Calu3 (cell line): ENCODE measurements around the gene PROM2. TPM values are rescaled to one million over a fixed set of nuclear protein-coding genes. Genes with fewer than 3 reads are reported as not detected.
"Not testable (repeated sequence)": the region's sequence is repeated elsewhere in the genome, so short reads cannot be mapped to it uniquely, and the experiment has no call there.

Experiments
- BruUV-seq: library from RNA; stranded (reverse); fragments of 400-500 nt; replicated peaks from 2 replicates; lab custom pipeline; 2021; lab: Mats Ljungman, UMichigan
- CTCF ChIA-PET: fragments of 300-600 bp; sonication (Branson Sonifier 250); formaldehyde crosslinking; loops from one replicate; lab custom pipeline; 2022; ENCODE audit warnings: antibody characterized with exemption; lab: Charles Lee
- DNase-seq: peaks from one replicate; pipeline ENCODE4 v3.0.0; 2022
- H3K27ac Mint-ChIP-seq: one replicate; pipeline ENCODE4 v1.8.0; 2022; ENCODE audit warnings: mixed read lengths; ENCODE audit not compliant: unreplicated experiment
- H3K27me3 Mint-ChIP-seq: one replicate; pipeline ENCODE4 v1.8.0; 2022; ENCODE audit warnings: mixed read lengths; ENCODE audit not compliant: unreplicated experiment
- H3K36me3 Mint-ChIP-seq: one replicate; pipeline ENCODE4 v1.8.0; 2022; ENCODE audit warnings: mild to moderate bottlenecking, moderate library complexity, mixed read lengths; ENCODE audit not compliant: insufficient read depth, unreplicated experiment
- H3K4me1 Mint-ChIP-seq: one replicate; pipeline ENCODE4 v1.8.0; 2022; ENCODE audit warnings: mild to moderate bottlenecking, low read depth, mixed read lengths; ENCODE audit not compliant: unreplicated experiment
- H3K4me3 Mint-ChIP-seq: one replicate; pipeline ENCODE4 v1.8.0; 2022; ENCODE audit warnings: mild to moderate bottlenecking, low read depth, moderate library complexity, mixed read lengths; ENCODE audit not compliant: unreplicated experiment
- H3K9me3 Mint-ChIP-seq: one replicate; pipeline ENCODE4 v1.8.0; 2022; ENCODE audit warnings: low read depth, mixed read lengths; ENCODE audit not compliant: unreplicated experiment
- CTCF ChIP-seq: fragments of 200-600 bp; IDR thresholded peaks from one replicate; pipeline ENCODE4 v1.8.0; 2022; ENCODE audit warnings: antibody characterized with exemption; ENCODE audit not compliant: unreplicated experiment
- intact Hi-C: fragments of 100-400 bp; cut with micrococcal nuclease; formaldehyde crosslinking; loops from one replicate; pipeline ENCODE4 v1.10.0; 2022; ENCODE audit not compliant: unreplicated experiment
- total RNA-seq: library from RNA; stranded (reverse); gene quantifications from 2 replicates; pipeline ENCODE4 v1.2.3, GENCODE V29; 2022

PROM2 gene
- total RNA-seq, 1 experiment from 2014 or later: 24.7 TPM

DNA sequence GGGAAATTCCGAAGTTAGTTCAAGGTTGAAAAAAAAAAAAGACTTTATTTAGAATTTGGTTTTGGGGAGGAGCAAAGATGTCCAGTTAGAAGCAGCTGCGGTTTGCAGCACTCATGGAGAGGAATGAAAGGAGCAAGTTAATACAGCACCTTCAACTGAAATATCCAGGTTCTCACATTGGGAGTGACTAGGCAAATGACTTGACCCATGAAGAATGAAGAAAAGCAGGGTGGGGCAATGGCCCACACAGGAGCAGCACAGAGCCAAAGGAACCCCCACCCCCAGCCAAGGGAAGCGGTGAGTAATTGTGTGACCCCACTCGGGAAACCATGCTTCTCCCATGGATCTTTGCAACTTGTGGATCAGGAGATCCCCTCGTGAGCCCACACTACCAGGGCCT, 34.2 kb upstream of the PROM2 start:
- intact Hi-C loops: no loop called here
- no peak for DNase-seq
- peaks cover 15% of the 10 kb centered on the region for H3K9me3 Mint-ChIP-seq
- H3K4me1 Mint-ChIP-seq: no peaks in the 10 kb centered on the region
- no peaks in the 10 kb centered on the region for H3K27me3 Mint-ChIP-seq
- TF ChIP-seq CTCF: no peak
- H3K27ac Mint-ChIP-seq: no peak overlapping the region
- no TSS peak for BruUV-seq
- CTCF ChIA-PET: interaction anchor here (2.3 kb wide), 1 partner anchor 8 kb away, joined by 7 read pairs; no protein-coding TSS in a partner anchor
- H3K36me3 Mint-ChIP-seq: no peaks in the 10 kb centered on the region
- H3K4me3 Mint-ChIP-seq: no peak overlapping the region

DNA sequence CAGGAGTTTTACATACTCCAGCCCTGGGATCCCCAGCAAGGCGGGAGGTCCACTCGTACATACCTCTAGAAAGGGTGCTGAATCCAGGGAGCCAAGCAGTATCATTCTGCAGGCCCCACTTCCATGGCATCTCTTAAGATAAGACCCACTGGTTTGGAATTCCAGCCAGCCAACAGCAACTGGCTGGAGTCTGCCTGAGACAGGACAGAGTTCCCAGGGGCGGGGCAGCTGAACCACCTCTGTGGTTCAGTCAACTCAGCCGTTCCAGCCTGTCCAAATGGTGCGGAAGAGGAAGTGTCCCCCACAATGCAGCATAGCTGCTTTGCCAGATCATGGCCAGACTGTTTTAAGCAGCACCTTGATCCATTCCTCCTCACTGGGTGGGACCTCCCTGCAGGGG, 33.7 kb upstream of the PROM2 start:
- Mint-ChIP-seq H3K27ac (no peak overlapping the region), H3K4me3 (no peak overlapping the region), H3K36me3 (no peaks in the 10 kb centered on the region), H3K9me3 (peaks cover 15% of the 10 kb centered on the region), H3K4me1 (no peaks in the 10 kb centered on the region), H3K27me3 (no peaks in the 10 kb centered on the region)
- CTCF ChIA-PET: interaction anchor here (2.3 kb wide), 1 partner anchor 9 kb away, joined by 7 read pairs; no protein-coding TSS in a partner anchor
- BruUV-seq: no TSS peak
- no peak for TF ChIP-seq CTCF
- intact Hi-C loops: no loop called here
- DNase-seq: no peak

DNA sequence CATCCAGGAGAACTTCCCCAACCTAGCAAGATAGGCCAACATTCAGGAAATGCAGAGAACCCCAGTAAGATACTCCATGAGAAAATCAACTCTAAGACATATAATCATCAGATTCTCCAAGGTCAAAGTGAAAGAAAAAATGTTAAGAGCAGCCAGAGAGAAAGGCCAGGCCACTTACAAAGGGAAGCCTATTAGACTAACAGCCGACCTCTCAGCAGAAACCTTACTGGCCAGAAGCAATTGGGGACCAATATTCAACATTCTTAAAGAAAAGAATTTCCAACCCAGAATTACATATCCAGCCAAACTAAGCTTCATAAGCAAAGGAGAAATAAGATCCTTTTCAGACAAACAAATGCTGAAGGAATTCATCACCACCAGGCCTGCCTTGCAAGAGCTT, 32.2 kb upstream of the PROM2 start:
- DNase-seq, H3K36me3 Mint-ChIP-seq, H3K27me3 Mint-ChIP-seq, H3K27ac Mint-ChIP-seq, H3K4me3 Mint-ChIP-seq, intact Hi-C loops, H3K4me1 Mint-ChIP-seq, BruUV-seq: not testable (repeated sequence)
- peaks cover 15% of the 10 kb centered on the region for H3K9me3 Mint-ChIP-seq
- CTCF ChIA-PET: interaction anchor here (0.6 to 2.3 kb wide), 2 partner anchors 10 to 24 kb away, joined by 3 to 7 read pairs; no protein-coding TSS in a partner anchor

DNA sequence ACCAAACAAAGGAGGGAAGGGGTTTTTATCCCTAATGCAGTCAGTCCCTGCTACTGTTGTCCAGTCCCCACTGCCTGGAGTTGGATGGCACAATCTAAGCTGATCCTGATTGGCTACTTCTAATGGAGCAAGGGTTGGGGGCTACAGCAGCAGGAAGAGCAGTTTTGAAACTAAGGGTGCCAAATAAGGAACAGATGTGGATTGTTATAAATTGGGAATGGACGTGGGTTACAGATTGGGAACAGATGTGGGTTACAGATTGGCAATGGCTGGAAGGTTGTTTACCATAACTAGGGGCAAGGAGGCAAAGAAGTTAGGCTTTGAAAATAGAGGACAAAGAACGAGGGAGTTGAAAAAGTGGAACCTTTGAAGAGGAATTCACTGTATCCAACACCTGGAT, 16.0 kb upstream of the PROM2 start:
- CTCF ChIA-PET: no interaction called here
- no peaks in the 10 kb centered on the region for H3K36me3 Mint-ChIP-seq

More for the DNA sequence above, 16.0 kb upstream of the PROM2 start:
- no peak for DNase-seq
- H3K4me3 Mint-ChIP-seq: no peak overlapping the region
- TF ChIP-seq CTCF: no peak
- intact Hi-C loops: no loop called here
- H3K27ac Mint-ChIP-seq: no peak overlapping the region
- no TSS peak for BruUV-seq
- H3K9me3 Mint-ChIP-seq: peaks cover 10% of the 10 kb centered on the region
- H3K27me3 Mint-ChIP-seq: peaks cover 10% of the 10 kb centered on the region
- no peaks in the 10 kb centered on the region for H3K4me1 Mint-ChIP-seq
